B cell (primary cell): ENCODE results near the gene CCDC13.

ENCODE experiments used
- CTCF ChIP-seq: fragments of 200-600 bp; IDR thresholded peaks from one replicate; pipeline ENCODE4 v1.8.0; 2022; ENCODE audit warnings: antibody characterized with exemption, mild to moderate bottlenecking
- EZH2 ChIP-seq: IDR thresholded peaks from 2 replicates; pipeline ENCODE4 v1.6.1; 2012; ENCODE audit warnings: borderline replicate concordance, low read depth, mild to moderate bottlenecking, moderate library complexity, low read length; ENCODE audit not compliant: insufficient read depth, poor library complexity, severe bottlenecking

GRCh38 chr3:42729404-42730145 lies 43.5 kb downstream of the CCDC13 start:
- no peak for TF ChIP-seq CTCF
- no peak for TF ChIP-seq EZH2
